Thyroid gland (tissue), 4 donors: ENCODE measurements around the gene RTTN. TPM values are rescaled to one million over a fixed set of nuclear protein-coding genes. Genes with fewer than 3 reads are reported as not detected.

Experiments
- DNase-seq, 2 donors: peaks; one replicate each; pipeline ENCODE4 v3.0.0-alpha.2; 2019
- H3K27ac ChIP-seq, 3 donors: fragments of 200-600 bp; sonication (generic); 1 replicate in 2 of 3; 2 replicates in 1 of 3; pipeline ENCODE4 v1.5.1; 2016 to 2019; ENCODE audit warnings: mild to moderate bottlenecking in 1 of 3, moderate library complexity in 1 of 3
- H3K27me3 ChIP-seq: fragments of 200-600 bp; sonication (generic); one replicate; pipeline ENCODE4 v1.5.1; 2019
- H3K36me3 ChIP-seq, 2 donors: fragments of 200-600 bp; sonication (generic); one replicate each; pipeline ENCODE4 v1.5.1; 2016 to 2019
- H3K4me1 ChIP-seq, 2 donors: fragments of 200-600 bp; sonication (generic); one replicate each; pipeline ENCODE4 v1.5.1; 2017 to 2019
- H3K4me3 ChIP-seq, 3 donors: fragments of 200-600 bp; sonication (generic); replicated peaks in 1 of 3; 1 replicate in 2 of 3; 2 replicates in 1 of 3; pipeline ENCODE4 v1.5.1; 2016; ENCODE audit warnings: mild to moderate bottlenecking in 1 of 3
- H3K9me3 ChIP-seq: fragments of 200-600 bp; sonication (generic); one replicate; pipeline ENCODE4 v1.5.1; 2017
- POLR2A ChIP-seq, 2 donors: fragments of 450-650 bp; IDR thresholded peaks; one replicate each; pipeline ENCODE4 v1.6.1; 2017; ENCODE audit warnings: antibody characterized with exemption in 2 of 2, mild to moderate bottlenecking in 2 of 2, moderate library complexity in 1 of 2
- WGBS, 2 donors: methylation state at CpG; one replicate each; pipeline ENCODE4 v1.1.5; 2017; 5-methylcytosine and 5-hydroxymethylcytosine counted together
- intact Hi-C: fragments of 100-400 bp; cut with DNase I; formaldehyde crosslinking; loops from one replicate; pipeline ENCODE4 v1.15.1; 2023
- total RNA-seq, 4 donors: library from RNA; depleted of rRNA; stranded (reverse); fragments of >200 nt; gene quantifications; one replicate each; pipeline ENCODE4 v1.2.3, GENCODE V29; 2016
- TF ChIP-seq, protein P1 (sequence below), 6 experiments: fragments of 200-600 bp in 3 of 6; fragments of 450-650 bp in 3 of 6; sonication (generic) in 3 of 6; IDR thresholded peaks; one replicate each; pipeline ENCODE4 v1.5.1; 2016 to 2019; ENCODE audit warnings: antibody characterized with exemption in 6 of 6, mild to moderate bottlenecking in 2 of 6, inconsistent platforms in 1 of 6, moderate library complexity in 1 of 6

The RTTN gene
- total RNA-seq, 4 donors from 2014 or later, result 12.6 to 34.6 (median 19.3) TPM

DNA sequence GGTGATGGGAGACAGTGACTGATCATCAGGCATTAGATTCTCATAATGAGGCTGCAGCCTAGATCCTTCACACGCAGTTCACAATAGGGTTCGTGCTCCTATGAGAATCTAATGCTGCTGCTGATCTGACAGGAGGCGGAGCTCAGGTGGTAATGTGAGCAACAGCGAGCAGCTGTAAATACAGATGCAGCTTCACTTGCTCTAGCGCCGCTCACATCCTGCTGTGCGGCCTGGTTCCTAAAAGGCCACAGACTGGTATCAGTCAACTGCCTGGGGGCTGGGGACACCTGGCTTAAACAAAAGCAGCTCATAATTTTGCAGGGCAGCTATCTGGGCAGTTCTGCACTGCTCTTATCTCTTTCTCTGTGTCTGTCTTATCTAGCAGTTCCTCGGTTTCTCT, 237.4 kb downstream of the RTTN start:
- H3K27me3 ChIP-seq, result no peaks in the 10 kb centered on the region
- H3K4me1 ChIP-seq, result no peaks in the 10 kb centered on the region
- H3K4me3 ChIP-seq, result no peak overlapping the region
- WGBS, 2 donors, result 93 to 97% methylated on average over 8 of the region's 8 CpGs
- H3K9me3 ChIP-seq, result no peaks in the 10 kb centered on the region
- no peak overlapping the region for H3K27ac ChIP-seq
- no peak for DNase-seq
- TF ChIP-seq POLR2A (IDR thresholded peaks at IDR 0.05), result no peak
- TF ChIP-seq, protein P1, sequence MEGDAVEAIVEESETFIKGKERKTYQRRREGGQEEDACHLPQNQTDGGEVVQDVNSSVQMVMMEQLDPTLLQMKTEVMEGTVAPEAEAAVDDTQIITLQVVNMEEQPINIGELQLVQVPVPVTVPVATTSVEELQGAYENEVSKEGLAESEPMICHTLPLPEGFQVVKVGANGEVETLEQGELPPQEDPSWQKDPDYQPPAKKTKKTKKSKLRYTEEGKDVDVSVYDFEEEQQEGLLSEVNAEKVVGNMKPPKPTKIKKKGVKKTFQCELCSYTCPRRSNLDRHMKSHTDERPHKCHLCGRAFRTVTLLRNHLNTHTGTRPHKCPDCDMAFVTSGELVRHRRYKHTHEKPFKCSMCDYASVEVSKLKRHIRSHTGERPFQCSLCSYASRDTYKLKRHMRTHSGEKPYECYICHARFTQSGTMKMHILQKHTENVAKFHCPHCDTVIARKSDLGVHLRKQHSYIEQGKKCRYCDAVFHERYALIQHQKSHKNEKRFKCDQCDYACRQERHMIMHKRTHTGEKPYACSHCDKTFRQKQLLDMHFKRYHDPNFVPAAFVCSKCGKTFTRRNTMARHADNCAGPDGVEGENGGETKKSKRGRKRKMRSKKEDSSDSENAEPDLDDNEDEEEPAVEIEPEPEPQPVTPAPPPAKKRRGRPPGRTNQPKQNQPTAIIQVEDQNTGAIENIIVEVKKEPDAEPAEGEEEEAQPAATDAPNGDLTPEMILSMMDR (IDR thresholded peaks at IDR 0.05), result no peak
- intact Hi-C loops, result no loop called here
- no peaks in the 10 kb centered on the region for H3K36me3 ChIP-seq

- Histone ChIP-seq H3K4me3 (no peak overlapping the region), H3K9me3 (no peaks in the 10 kb centered on the region), H3K27ac (no peak overlapping the region), H3K27me3 (no peaks in the 10 kb centered on the region), H3K36me3 (no peaks in the 10 kb centered on the region), H3K4me1 (no peaks in the 10 kb centered on the region)
- TF ChIP-seq POLR2A (IDR thresholded peaks at IDR 0.05), result no peak
- no peak for DNase-seq
- 92 to 98% methylated on average over 4 of the region's 4 CpGs for WGBS, 2 donors
- intact Hi-C loops, result no loop called here
Observed at GRCh38 chr18:69963196-69963595, 242.3 kb downstream of the RTTN start.

DNA sequence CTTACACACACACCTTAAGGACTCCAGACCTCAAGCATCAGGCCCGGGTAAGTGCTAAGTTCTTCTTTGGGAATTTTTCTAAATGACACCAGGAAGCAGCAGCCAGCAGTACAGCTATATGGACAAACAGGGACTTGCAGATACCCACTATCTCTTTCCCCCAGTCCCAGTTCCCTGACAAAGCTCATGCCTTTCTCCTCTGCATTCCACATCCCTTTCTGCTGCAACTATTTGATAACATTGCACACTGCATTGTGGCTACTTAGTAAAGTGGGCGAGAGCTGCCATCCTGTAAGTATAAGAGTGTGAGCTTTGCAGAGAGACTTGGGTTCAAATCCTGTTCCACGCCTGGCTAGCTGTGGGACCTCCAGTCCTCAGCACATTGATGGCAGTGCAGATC, 243.8 kb downstream of the RTTN start:
- no peaks in the 10 kb centered on the region for H3K36me3 ChIP-seq
- H3K27me3 ChIP-seq, result no peaks in the 10 kb centered on the region
- H3K4me3 ChIP-seq, result no peak overlapping the region
- no peaks in the 10 kb centered on the region for H3K9me3 ChIP-seq
- no peak overlapping the region for H3K27ac ChIP-seq
- 96 to 99% methylated on average over 3 of the region's 3 CpGs for WGBS, 2 donors
- intact Hi-C loops, result no loop called here
- TF ChIP-seq, protein P1 (IDR thresholded peaks at IDR 0.05), result no peak
- TF ChIP-seq POLR2A (IDR thresholded peaks at IDR 0.05), result no peak
- no peaks in the 10 kb centered on the region for H3K4me1 ChIP-seq
- no peak for DNase-seq

GRCh38 chr18:69958422-69958821, 247.1 kb downstream of the RTTN start:
- no peak for DNase-seq
- TF ChIP-seq, protein P1 (IDR thresholded peaks at IDR 0.05), result no peak
- TF ChIP-seq POLR2A (IDR thresholded peaks at IDR 0.05), result no peak
- Histone ChIP-seq H3K27me3 (no peaks in the 10 kb centered on the region), H3K4me1 (no peaks in the 10 kb centered on the region), H3K36me3 (no peaks in the 10 kb centered on the region), H3K27ac (no peak overlapping the region), H3K9me3 (no peaks in the 10 kb centered on the region), H3K4me3 (no peak overlapping the region)
- intact Hi-C loops, result no loop called here
- WGBS, 2 donors, result 86 to 95% methylated on average over 5 of the region's 5 CpGs

- TF ChIP-seq, protein P1 (IDR thresholded peaks at IDR 0.05), result no peak
- no peak for TF ChIP-seq POLR2A (IDR thresholded peaks at IDR 0.05)
- H3K27me3 ChIP-seq, result no peaks in the 10 kb centered on the region
- no peak for DNase-seq
- intact Hi-C loops, result no loop called here
- H3K4me1 ChIP-seq, result no peaks in the 10 kb centered on the region
- whole genome bisulfite sequencing, 2 donors, result 95 to 99% methylated on average over 3 of the region's 3 CpGs
- no peaks in the 10 kb centered on the region for H3K9me3 ChIP-seq
- no peak overlapping the region for H3K27ac ChIP-seq
- H3K4me3 ChIP-seq, result no peak overlapping the region
- no peaks in the 10 kb centered on the region for H3K36me3 ChIP-seq
Observed at GRCh38 chr18:69957747-69958146, 247.7 kb downstream of the RTTN start.
